ENCODE data around the gene NTM.

DNA sequence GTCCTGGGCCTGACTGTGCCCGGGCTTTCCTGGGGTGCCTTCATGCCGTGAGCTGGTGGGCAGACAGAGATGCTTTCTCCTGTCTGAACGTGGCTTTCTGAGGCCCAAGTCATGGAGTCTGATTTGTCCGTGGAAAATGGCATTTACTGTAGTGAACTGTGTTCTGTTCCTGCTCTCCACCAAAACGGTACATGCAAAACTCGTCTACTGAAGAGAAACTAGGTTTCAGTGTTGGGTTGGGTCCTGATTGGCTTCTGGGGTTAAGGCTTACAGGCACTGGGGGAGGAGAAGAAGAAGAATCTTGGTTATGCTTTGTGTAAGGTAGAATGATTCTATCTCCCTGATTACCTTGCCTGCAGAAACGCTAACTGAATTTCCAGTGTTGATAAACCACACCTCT is 541.7 kb downstream of the NTM start:
- TF ChIP-seq, protein P1, sequence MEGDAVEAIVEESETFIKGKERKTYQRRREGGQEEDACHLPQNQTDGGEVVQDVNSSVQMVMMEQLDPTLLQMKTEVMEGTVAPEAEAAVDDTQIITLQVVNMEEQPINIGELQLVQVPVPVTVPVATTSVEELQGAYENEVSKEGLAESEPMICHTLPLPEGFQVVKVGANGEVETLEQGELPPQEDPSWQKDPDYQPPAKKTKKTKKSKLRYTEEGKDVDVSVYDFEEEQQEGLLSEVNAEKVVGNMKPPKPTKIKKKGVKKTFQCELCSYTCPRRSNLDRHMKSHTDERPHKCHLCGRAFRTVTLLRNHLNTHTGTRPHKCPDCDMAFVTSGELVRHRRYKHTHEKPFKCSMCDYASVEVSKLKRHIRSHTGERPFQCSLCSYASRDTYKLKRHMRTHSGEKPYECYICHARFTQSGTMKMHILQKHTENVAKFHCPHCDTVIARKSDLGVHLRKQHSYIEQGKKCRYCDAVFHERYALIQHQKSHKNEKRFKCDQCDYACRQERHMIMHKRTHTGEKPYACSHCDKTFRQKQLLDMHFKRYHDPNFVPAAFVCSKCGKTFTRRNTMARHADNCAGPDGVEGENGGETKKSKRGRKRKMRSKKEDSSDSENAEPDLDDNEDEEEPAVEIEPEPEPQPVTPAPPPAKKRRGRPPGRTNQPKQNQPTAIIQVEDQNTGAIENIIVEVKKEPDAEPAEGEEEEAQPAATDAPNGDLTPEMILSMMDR (IDR thresholded peaks at IDR 0.05) = no peak
- no peak for TF ChIP-seq EP300 (IDR thresholded peaks at IDR 0.05; ENCODE audit: low read depth)
- no peak for TF ChIP-seq POLR2A (IDR thresholded peaks at IDR 0.05)

Data from transverse colon (tissue), 3 donors.